Astrocyte (in vitro differentiated cells and primary cell): ENCODE results near the gene NECAP2. TPM values are rescaled to one million over a fixed set of nuclear protein-coding genes. Genes with fewer than 3 reads are reported as not detected.

ENCODE experiments used
- DNase-seq: peaks from one replicate; pipeline ENCODE4 v3.0.0-alpha.2; 2010; ENCODE audit warnings: low read depth
- FAIRE-seq: peaks from 2 replicates; lab custom pipeline; 2011; peaks lifted over from hg19 to GRCh38; lab: Jason Lieb, UNC
- H2AFZ ChIP-seq: 2 replicates; pipeline ENCODE4 v1.6.0; 2012; ENCODE audit warnings: low read depth, low read length, inconsistent platforms
- H3K27ac ChIP-seq: 2 replicates; pipeline ENCODE4 v1.5.1; 2011; ENCODE audit warnings: low read depth, low read length, inconsistent platforms
- H3K27me3 ChIP-seq: 2 replicates; pipeline ENCODE4 v1.6.0; 2011; ENCODE audit warnings: low read length, inconsistent platforms; ENCODE audit not compliant: insufficient read depth
- H3K36me3 ChIP-seq: 2 replicates; pipeline ENCODE4 v1.5.1; 2011; ENCODE audit warnings: low read length, inconsistent platforms; ENCODE audit not compliant: insufficient read depth
- H3K4me1 ChIP-seq: 2 replicates; pipeline ENCODE4 v1.5.1; 2011; ENCODE audit warnings: low read length, inconsistent platforms; ENCODE audit not compliant: insufficient read depth
- H3K4me2 ChIP-seq: 2 replicates; pipeline ENCODE4 v1.6.0; 2012; ENCODE audit warnings: low read length, inconsistent platforms
- H3K4me3 ChIP-seq: 2 replicates; pipeline ENCODE4 v1.5.1; 2011; ENCODE audit warnings: low read depth, mild to moderate bottlenecking, low read length, inconsistent platforms; ENCODE audit not compliant: insufficient read depth
- H3K79me2 ChIP-seq: 2 replicates; pipeline ENCODE4 v1.6.0; 2012; ENCODE audit warnings: mild to moderate bottlenecking, low read length, inconsistent platforms; ENCODE audit not compliant: insufficient read depth
- H3K9ac ChIP-seq: 2 replicates; pipeline ENCODE4 v1.6.0; 2012; ENCODE audit warnings: mild to moderate bottlenecking, low read length, inconsistent platforms
- H3K9me3 ChIP-seq: 2 replicates; pipeline ENCODE4 v1.5.1; 2012; ENCODE audit warnings: low read depth, mild to moderate bottlenecking, low read length, inconsistent platforms; ENCODE audit not compliant: insufficient read depth
- H4K20me1 ChIP-seq: 2 replicates; pipeline ENCODE4 v1.6.0; 2012; ENCODE audit warnings: low read length, inconsistent platforms; ENCODE audit not compliant: insufficient read depth
- H3K27ac Mint-ChIP-seq: one replicate; pipeline ENCODE4 v1.8.0; 2021; ENCODE audit warnings: mild to moderate bottlenecking, mixed read lengths; ENCODE audit not compliant: unreplicated experiment
- H3K27me3 Mint-ChIP-seq: one replicate; pipeline ENCODE4 v1.8.0; 2021; ENCODE audit warnings: low read depth, mixed read lengths; ENCODE audit not compliant: unreplicated experiment
- H3K36me3 Mint-ChIP-seq: one replicate; pipeline ENCODE4 v1.8.0; 2021; ENCODE audit warnings: low read depth, mixed read lengths; ENCODE audit not compliant: unreplicated experiment
- H3K4me1 Mint-ChIP-seq: one replicate; pipeline ENCODE4 v1.8.0; 2021; ENCODE audit warnings: low read depth, mixed read lengths; ENCODE audit not compliant: unreplicated experiment
- H3K4me3 Mint-ChIP-seq: one replicate; pipeline ENCODE4 v1.8.0; 2021; ENCODE audit warnings: mild to moderate bottlenecking, moderate library complexity, mixed read lengths; ENCODE audit not compliant: unreplicated experiment
- H3K9me3 Mint-ChIP-seq: one replicate; pipeline ENCODE4 v1.8.0; 2021; ENCODE audit warnings: mild to moderate bottlenecking, mixed read lengths; ENCODE audit not compliant: unreplicated experiment
- EZH2 ChIP-seq: IDR thresholded peaks from 2 replicates; pipeline ENCODE4 v1.6.1; 2012; ENCODE audit warnings: mild to moderate bottlenecking, low read length, inconsistent platforms; ENCODE audit not compliant: insufficient read depth
- total RNA-seq: library from RNA; stranded (reverse); gene quantifications from 2 replicates; pipeline ENCODE4 v1.2.1, GENCODE V29; 2021
- TF ChIP-seq, protein P1 (sequence below): IDR thresholded peaks from 2 replicates; pipeline ENCODE4 v1.5.1; 2011; ENCODE audit warnings: low read depth, mild to moderate bottlenecking, inconsistent platforms, low read length, moderate library complexity; ENCODE audit not compliant: insufficient read depth

The NECAP2 gene
- total RNA-seq, 1 donor from 2014 or later = 80.9 TPM

DNA sequence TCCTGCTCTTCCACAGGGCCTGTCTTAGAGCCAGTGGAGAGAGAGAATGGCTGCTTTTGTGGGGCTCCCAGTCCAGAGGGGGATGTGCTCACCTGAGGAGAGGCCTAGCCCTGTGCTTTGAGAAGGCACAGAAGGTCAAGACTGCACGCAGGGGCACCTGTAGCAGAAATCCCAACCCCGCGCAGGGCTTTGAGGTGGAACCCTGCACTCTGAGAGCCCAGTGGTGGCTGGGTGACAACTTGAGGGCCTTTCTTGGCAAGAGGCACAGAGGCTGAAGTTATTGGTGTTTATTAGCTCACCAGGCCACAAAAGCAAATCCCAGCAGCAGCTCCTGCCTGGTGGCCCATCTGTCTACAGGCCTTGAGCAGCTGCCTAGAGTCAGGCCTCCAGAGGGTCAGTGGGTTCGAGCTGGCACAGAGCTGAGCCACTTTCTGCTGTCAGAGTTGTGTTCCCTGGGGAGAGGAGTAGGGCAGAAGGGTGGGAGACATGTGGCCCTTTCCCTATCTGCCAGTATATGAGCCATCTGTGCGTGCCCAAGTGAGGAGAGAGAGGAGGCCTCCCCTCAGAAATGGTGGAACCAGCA lies 42.1 kb upstream of the NECAP2 start:
- no peak for DNase-seq
- Histone ChIP-seq H3K27me3 (no peaks in the 10 kb centered on the region), H3K4me2 (no peak overlapping the region), H3K4me3 (no peak overlapping the region), H2AFZ (no peak overlapping the region), H3K4me1 (peaks cover 13% of the 10 kb centered on the region), H4K20me1 (peaks cover 40% of the 10 kb centered on the region), H3K9ac (no peak overlapping the region), H3K36me3 (peaks cover 6% of the 10 kb centered on the region), H3K27ac (no peak overlapping the region), H3K9me3 (no peaks in the 10 kb centered on the region), H3K79me2 (peaks cover 37% of the 10 kb centered on the region)
- FAIRE-seq = no peak
- Mint-ChIP-seq H3K9me3 (no peaks in the 10 kb centered on the region), H3K4me3 (no peak overlapping the region), H3K27ac (no peak overlapping the region), H3K36me3 (peaks cover 16% of the 10 kb centered on the region), H3K27me3 (no peaks in the 10 kb centered on the region), H3K4me1 (peaks cover 28% of the 10 kb centered on the region)
- TF ChIP-seq, protein P1, sequence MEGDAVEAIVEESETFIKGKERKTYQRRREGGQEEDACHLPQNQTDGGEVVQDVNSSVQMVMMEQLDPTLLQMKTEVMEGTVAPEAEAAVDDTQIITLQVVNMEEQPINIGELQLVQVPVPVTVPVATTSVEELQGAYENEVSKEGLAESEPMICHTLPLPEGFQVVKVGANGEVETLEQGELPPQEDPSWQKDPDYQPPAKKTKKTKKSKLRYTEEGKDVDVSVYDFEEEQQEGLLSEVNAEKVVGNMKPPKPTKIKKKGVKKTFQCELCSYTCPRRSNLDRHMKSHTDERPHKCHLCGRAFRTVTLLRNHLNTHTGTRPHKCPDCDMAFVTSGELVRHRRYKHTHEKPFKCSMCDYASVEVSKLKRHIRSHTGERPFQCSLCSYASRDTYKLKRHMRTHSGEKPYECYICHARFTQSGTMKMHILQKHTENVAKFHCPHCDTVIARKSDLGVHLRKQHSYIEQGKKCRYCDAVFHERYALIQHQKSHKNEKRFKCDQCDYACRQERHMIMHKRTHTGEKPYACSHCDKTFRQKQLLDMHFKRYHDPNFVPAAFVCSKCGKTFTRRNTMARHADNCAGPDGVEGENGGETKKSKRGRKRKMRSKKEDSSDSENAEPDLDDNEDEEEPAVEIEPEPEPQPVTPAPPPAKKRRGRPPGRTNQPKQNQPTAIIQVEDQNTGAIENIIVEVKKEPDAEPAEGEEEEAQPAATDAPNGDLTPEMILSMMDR = no peak
- TF ChIP-seq EZH2 = no peak

DNA sequence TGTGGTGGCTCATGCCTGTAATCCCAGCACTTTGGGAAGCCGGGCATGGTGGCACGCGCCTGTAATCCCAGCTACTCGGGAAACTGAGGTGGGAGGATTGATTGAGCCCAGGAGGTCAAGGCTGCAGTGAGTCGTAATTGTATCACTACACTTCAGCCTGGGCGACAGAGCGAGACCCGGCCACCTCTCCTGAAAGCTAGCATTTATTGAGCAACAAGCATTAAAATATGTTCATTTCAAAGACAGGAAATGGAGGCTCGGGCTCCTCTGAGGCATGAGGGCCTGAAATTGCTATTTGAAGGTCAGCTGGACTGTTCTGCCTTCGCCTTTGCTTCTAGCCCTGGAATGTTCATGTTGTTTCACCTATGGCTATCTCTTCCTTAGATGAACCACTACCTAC lies 37.8 kb upstream of the NECAP2 start:
- Mint-ChIP-seq H3K36me3 (peaks cover 9% of the 10 kb centered on the region), H3K4me1 (peaks cover 6% of the 10 kb centered on the region), H3K27me3 (no peaks in the 10 kb centered on the region), H3K9me3 (no peaks in the 10 kb centered on the region), H3K27ac (no peak overlapping the region), H3K4me3 (no peak overlapping the region)
- DNase-seq (no peak), FAIRE-seq (no peak)
- Histone ChIP-seq H3K9ac (no peak overlapping the region), H3K36me3 (no peaks in the 10 kb centered on the region), H2AFZ (no peak overlapping the region), H3K9me3 (no peaks in the 10 kb centered on the region), H3K4me2 (no peak overlapping the region), H3K27ac (no peak overlapping the region), H3K4me1 (no peaks in the 10 kb centered on the region), H3K79me2 (no peaks in the 10 kb centered on the region), H4K20me1 (peaks cover 5% of the 10 kb centered on the region), H3K27me3 (no peaks in the 10 kb centered on the region), H3K4me3 (no peak overlapping the region)
- TF ChIP-seq, protein P1 = no peak
- TF ChIP-seq EZH2 = no peak

DNA sequence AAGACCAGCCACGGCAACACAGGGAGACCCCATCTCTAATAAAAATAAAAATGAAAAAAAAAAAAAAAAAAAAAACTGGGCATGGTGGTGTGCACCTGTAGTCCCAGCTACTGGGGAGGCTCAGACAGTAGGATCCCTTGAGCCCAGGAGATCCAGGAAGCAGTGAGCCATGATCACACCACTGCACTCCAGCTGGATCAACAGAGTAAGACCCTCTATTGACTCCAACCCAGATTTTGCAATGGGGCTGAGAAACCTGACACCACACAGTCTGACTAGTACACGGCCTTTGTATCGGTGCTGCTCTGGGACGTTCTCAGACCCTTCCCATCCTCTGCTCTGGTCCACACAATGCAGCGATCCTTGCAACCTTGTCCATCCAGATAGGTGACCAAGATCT lies 35.1 kb upstream of the NECAP2 start:
- peaks cover 2% of the 10 kb centered on the region for H4K20me1 ChIP-seq
- no peak for FAIRE-seq
- H3K36me3 Mint-ChIP-seq = peaks cover 3% of the 10 kb centered on the region

More for the DNA sequence above, 35.1 kb upstream of the NECAP2 start:
- H3K9ac ChIP-seq = no peak overlapping the region
- Mint-ChIP-seq H3K27ac (no peak overlapping the region), H3K4me1 (peaks cover 6% of the 10 kb centered on the region), H3K27me3 (peaks cover 11% of the 10 kb centered on the region), H3K4me3 (no peak overlapping the region), H3K9me3 (no peaks in the 10 kb centered on the region)
- no peak overlapping the region for H3K4me3 ChIP-seq
- no peaks in the 10 kb centered on the region for H3K36me3 ChIP-seq
- H3K27me3 ChIP-seq = no peaks in the 10 kb centered on the region
- TF ChIP-seq EZH2 = no peak
- TF ChIP-seq, protein P1 = no peak
- no peaks in the 10 kb centered on the region for H3K79me2 ChIP-seq
- no peak overlapping the region for H3K4me2 ChIP-seq
- H3K4me1 ChIP-seq = no peaks in the 10 kb centered on the region
- H3K9me3 ChIP-seq = no peaks in the 10 kb centered on the region
- no peak for DNase-seq
- H3K27ac ChIP-seq = no peak overlapping the region
- H2AFZ ChIP-seq = no peak overlapping the region
